Kidney epithelial cell (primary cell): ENCODE data around the gene PEF1. TPM values are rescaled to one million over a fixed set of nuclear protein-coding genes. Genes with fewer than 3 reads are reported as not detected.

Experiments used
- DNase-seq: peaks from one replicate; pipeline ENCODE4 v3.0.0-alpha.2; 2010; ENCODE audit warnings: low read depth
- H3K27me3 ChIP-seq: 2 replicates; pipeline ENCODE4 v1.6.0; 2011; ENCODE audit warnings: low read length; ENCODE audit not compliant: control insufficient read depth, insufficient read depth
- H3K36me3 ChIP-seq: 2 replicates; pipeline ENCODE4 v1.5.1; 2011; ENCODE audit warnings: low read length; ENCODE audit not compliant: control insufficient read depth, insufficient read depth
- H3K4me3 ChIP-seq: 2 replicates; pipeline ENCODE4 v1.5.1; 2011; ENCODE audit warnings: low read depth, mild to moderate bottlenecking, control low read depth, low read length
- CTCF ChIP-seq: IDR thresholded peaks from 2 replicates; pipeline ENCODE4 v1.5.1; 2011; ENCODE audit warnings: mild to moderate bottlenecking, moderate library complexity, low read length, control low read depth, inconsistent platforms; ENCODE audit not compliant: insufficient read depth, poor library complexity, severe bottlenecking
- total RNA-seq: library from RNA; depleted of rRNA; stranded (reverse); fragments of >200 nt; gene quantifications from 2 replicates; pipeline ENCODE4 v1.2.3, GENCODE V29; 2015

The PEF1 gene
- total RNA-seq, 1 donor from 2014 or later, result 86.8 TPM

- TF ChIP-seq CTCF, result no peak
- Histone ChIP-seq H3K36me3 (no peaks in the 10 kb centered on the region), H3K27me3 (no peaks in the 10 kb centered on the region), H3K4me3 (no peak overlapping the region)
- DNase-seq, result no peak
Observed at GRCh38 chr1:31580891-31581603, 63.6 kb downstream of the PEF1 start.

- Histone ChIP-seq H3K27me3 (no peaks in the 10 kb centered on the region), H3K4me3 (no peak overlapping the region), H3K36me3 (no peaks in the 10 kb centered on the region)
- DNase-seq, result no peak
- TF ChIP-seq CTCF, result no peak
Observed at GRCh38 chr1:31580513-31580870, 64.2 kb downstream of the PEF1 start.

Other genes with a start within 250 kb of the PEF1 start
- gene SERINC2, start 231.7 kb downstream of the PEF1 start, total RNA-seq, result 105 and 131 TPM in 2 replicates
- gene TINAGL1, start 68.4 kb downstream of the PEF1 start, total RNA-seq, result 140 and 149 TPM in 2 replicates
- gene HCRTR1, start 27.2 kb downstream of the PEF1 start, total RNA-seq, result not detected in 2 replicates
- gene COL16A1, start 59.1 kb upstream of the PEF1 start, total RNA-seq, result 9.2 and 10.8 TPM in 2 replicates
- gene ADGRB2, start 119.5 kb upstream of the PEF1 start, total RNA-seq, result 1.5 and 2.6 TPM in 2 replicates
- 29.4 and 31.8 TPM in 2 replicates for gene SPOCD1, start 171.1 kb upstream of the PEF1 start, total RNA-seq